HCT116 (cell line): ENCODE data around the gene TMSB4X. TPM values are rescaled to one million over a fixed set of nuclear protein-coding genes. Genes with fewer than 3 reads are reported as not detected.

Source experiments
- ATAC-seq: fragments of 200-7000 bp; cut with Tn5 transposase; 2 replicates; pipeline ENCODE4 v1.9.1; 2020; ENCODE audit warnings: mild to moderate bottlenecking, moderate library complexity
- BruUV-seq: library from RNA; stranded (reverse); fragments of 400-500 nt; replicated peaks from 2 replicates; lab custom pipeline; 2021; lab: Mats Ljungman, UMichigan
- CTCF ChIA-PET: fragments of 300-600 bp; sonication (Branson Sonifier 250); formaldehyde crosslinking; loops from one replicate; lab custom pipeline; 2021; ENCODE audit warnings: antibody characterized with exemption; lab: Charles Lee
- POLR2A ChIA-PET: fragments of 300-600, 350-600 bp; sonication (Branson Sonifier 250); formaldehyde crosslinking; loops from one replicate; lab custom pipeline; 2021; ENCODE audit warnings: antibody characterized with exemption; lab: Charles Lee
- RAD21 ChIA-PET, 2 experiments: fragments of 300-600 bp; sonication (Branson Sonifier 250); formaldehyde crosslinking; loops; one replicate each; lab custom pipeline; 2023; ENCODE audit warnings: low total read pairs in 2 of 2; ENCODE audit not compliant: uncharacterized antibody in 2 of 2, unreplicated experiment in 2 of 2, low non-redundant PET in 1 of 2; lab: Charles Lee
- DNase-seq: peaks from one replicate; pipeline ENCODE4 v3.0.0-alpha.2; 2010; ENCODE audit warnings: low read depth, low spot score
- H2AFZ ChIP-seq: fragments of 200-600 bp; shearing (Covaris generic), sonication (generic); 2 replicates; pipeline ENCODE4 v1.6.1; 2017; ENCODE audit warnings: low read depth, mixed run types, mixed read lengths, antibody characterized with exemption, low read length; ENCODE audit not compliant: poor library complexity, severe bottlenecking
- H3K27ac ChIP-seq: 2 replicates; pipeline ENCODE4 v1.5.1; 2012; ENCODE audit warnings: low read depth, low read length
- H3K27me3 ChIP-seq: fragments of 200-600 bp; sonication (generic); 2 replicates; pipeline ENCODE4 v1.6.1; 2016; ENCODE audit warnings: mixed run types, low read length, mixed read lengths; ENCODE audit not compliant: insufficient read depth
- H3K36me3 ChIP-seq, 2 experiments: fragments of 200-500 bp in 1 of 2; fragments of 200-600 bp in 1 of 2; sonication (Bioruptor generic) in 1 of 2; sonication (generic) in 1 of 2; 2 replicates each; pipeline versions ENCODE4 v1.5.1 to v1.6.1; 2014 to 2016; ENCODE audit warnings: low read length in 2 of 2, inconsistent platforms in 1 of 2, mixed read lengths in 1 of 2, mixed run types in 1 of 2; ENCODE audit not compliant: insufficient read depth in 2 of 2, control insufficient read depth in 1 of 2
- H3K4me1 ChIP-seq, 2 experiments: fragments of 200-600 bp in 1 of 2; sonication (generic) in 1 of 2; 2 replicates each; pipeline versions ENCODE4 v1.5.1 to v1.6.1; 2012 to 2017; ENCODE audit warnings: low read length in 2 of 2, inconsistent platforms in 1 of 2, mild to moderate bottlenecking in 1 of 2, mixed read lengths in 1 of 2, mixed run types in 1 of 2, moderate library complexity in 1 of 2; ENCODE audit not compliant: insufficient read depth in 2 of 2, control insufficient read depth in 1 of 2
- H3K4me2 ChIP-seq: fragments of 200-600 bp; sonication (generic); 2 replicates; pipeline ENCODE4 v1.6.1; 2017; ENCODE audit warnings: mixed run types, low read length, mixed read lengths
- H3K4me3 ChIP-seq, 2 experiments: fragments of 200-600 bp in 1 of 2; sonication (generic) in 1 of 2; replicated peaks in 1 of 2; 2 replicates each; pipeline ENCODE4 v1.5.1; 2011 to 2016; ENCODE audit warnings: low read length in 2 of 2, control low read depth in 1 of 2, low read depth in 1 of 2, mild to moderate bottlenecking in 1 of 2, mixed read lengths in 1 of 2, mixed run types in 1 of 2
- H3K79me2 ChIP-seq: fragments of 200-600 bp; sonication (generic); 2 replicates; pipeline ENCODE4 v1.6.1; 2017; ENCODE audit warnings: mild to moderate bottlenecking, mixed run types, low read length, moderate library complexity, mixed read lengths; ENCODE audit not compliant: insufficient read depth
- H3K9ac ChIP-seq: fragments of 200-600 bp; sonication (generic); 2 replicates; pipeline ENCODE4 v1.6.1; 2016; ENCODE audit warnings: low read length, mixed read lengths
- H3K9me2 ChIP-seq: fragments of 200-600 bp; sonication (generic), shearing (Covaris generic); 2 replicates; pipeline ENCODE4 v1.6.1; 2017; ENCODE audit warnings: mixed run types, mild to moderate bottlenecking, moderate library complexity; ENCODE audit not compliant: insufficient read depth
- H3K9me3 ChIP-seq, 2 experiments: fragments of 200-500 bp in 1 of 2; fragments of 200-600 bp in 1 of 2; sonication (Bioruptor generic) in 1 of 2; sonication (generic) in 1 of 2; 2 replicates each; pipeline ENCODE4 v1.6.1; 2014 to 2017; ENCODE audit warnings: low read length in 2 of 2, mixed read lengths in 2 of 2, inconsistent platforms in 1 of 2, low read depth in 1 of 2, mild to moderate bottlenecking in 1 of 2, mixed run types in 1 of 2, moderate library complexity in 1 of 2; ENCODE audit not compliant: control insufficient read depth in 1 of 2, insufficient read depth in 1 of 2
- H4K20me1 ChIP-seq: fragments of 200-600 bp; sonication (generic), shearing (Covaris generic); 2 replicates; pipeline ENCODE4 v1.6.1; 2017; ENCODE audit warnings: mixed run types, mild to moderate bottlenecking, moderate library complexity; ENCODE audit not compliant: insufficient read depth
- ATF3 ChIP-seq: IDR thresholded peaks from 2 replicates; pipeline ENCODE4 v1.6.1; 2012
- CBX3 ChIP-seq: IDR thresholded peaks from 2 replicates; pipeline ENCODE4 v1.6.1; 2012; ENCODE audit warnings: low read depth
- CEBPB ChIP-seq: IDR thresholded peaks from 2 replicates; pipeline ENCODE4 v1.6.1; 2012; ENCODE audit warnings: low read depth
- EGR1 ChIP-seq: IDR thresholded peaks from 2 replicates; pipeline ENCODE4 v1.6.1; 2012; ENCODE audit warnings: low read depth
- ELF1 ChIP-seq: IDR thresholded peaks from 2 replicates; pipeline ENCODE4 v1.6.1; 2012; ENCODE audit warnings: low read depth, borderline replicate concordance
- FOSL1 ChIP-seq: IDR thresholded peaks from 2 replicates; pipeline ENCODE4 v1.6.1; 2012; ENCODE audit warnings: low read depth
- JUND ChIP-seq: IDR thresholded peaks from 2 replicates; pipeline ENCODE4 v1.6.1; 2012
- MAX ChIP-seq: IDR thresholded peaks from 2 replicates; pipeline ENCODE4 v1.6.1; 2012
- POLR2A ChIP-seq: IDR thresholded peaks from 2 replicates; pipeline ENCODE4 v1.7.0; 2011; ENCODE audit warnings: borderline replicate concordance; ENCODE audit not compliant: insufficient read depth, insufficient read length; ENCODE audit errors: extremely low read depth
- POLR2AphosphoS5 ChIP-seq: IDR thresholded peaks from 2 replicates; pipeline ENCODE4 v1.6.1; 2011; ENCODE audit warnings: mild to moderate bottlenecking, low read depth, low read length, moderate library complexity
- SRF ChIP-seq: IDR thresholded peaks from 2 replicates; pipeline ENCODE4 v1.6.1; 2012; ENCODE audit warnings: low read depth
- TCF7L2 ChIP-seq: IDR thresholded peaks from 2 replicates; pipeline ENCODE4 v1.7.0; 2011; ENCODE audit warnings: borderline replicate concordance, inconsistent platforms; ENCODE audit not compliant: insufficient read depth, insufficient read length; ENCODE audit errors: extremely low read depth
- YY1 ChIP-seq: IDR thresholded peaks from 2 replicates; pipeline ENCODE4 v1.6.1; 2011; ENCODE audit warnings: low read length, low read depth, moderate library complexity, mild to moderate bottlenecking; ENCODE audit not compliant: insufficient replicate concordance; ENCODE audit errors: extremely low read depth
- ZBTB33 ChIP-seq: IDR thresholded peaks from 2 replicates; pipeline ENCODE4 v1.6.1; 2011; ENCODE audit warnings: mild to moderate bottlenecking, low read length, moderate library complexity; ENCODE audit not compliant: insufficient replicate concordance; ENCODE audit errors: extremely low read depth
- ZFX ChIP-seq: fragments of 450-650 bp; IDR thresholded peaks from 2 replicates; pipeline ENCODE4 v1.6.1; 2017
- intact Hi-C: fragments of 100-400 bp; cut with micrococcal nuclease; formaldehyde crosslinking; loops from 2 replicates; pipeline ENCODE4 v1.10.0; 2022
- total RNA-seq: library from RNA; stranded (reverse); gene quantifications from one replicate; pipeline ENCODE4 v1.2.1, GENCODE V29; 2021; ENCODE audit not compliant: unreplicated experiment
- TF ChIP-seq, protein P1 (sequence below), 3 experiments: fragments of 200-600 bp in 1 of 3; sonication (generic) in 1 of 3; IDR thresholded peaks in 2 of 3; conservative IDR thresholded peaks in 1 of 3; 2 replicates each; pipeline ENCODE4 v1.5.1; 2012 to 2017; ENCODE audit warnings: low read depth in 2 of 3, low read length in 2 of 3, antibody characterized with exemption in 1 of 3, borderline replicate concordance in 1 of 3, control low read depth in 1 of 3, mild to moderate bottlenecking in 1 of 3, mixed read lengths in 1 of 3, mixed run types in 1 of 3, moderate library complexity in 1 of 3; ENCODE audit not compliant: insufficient read depth in 1 of 3
- TF ChIP-seq, protein P2 (sequence below): IDR thresholded peaks from 2 replicates; pipeline ENCODE4 v1.6.1; 2012; ENCODE audit warnings: low read depth

The TMSB4X gene
- total RNA-seq, 1 experiment from 2014 or later, result 407 TPM

DNA sequence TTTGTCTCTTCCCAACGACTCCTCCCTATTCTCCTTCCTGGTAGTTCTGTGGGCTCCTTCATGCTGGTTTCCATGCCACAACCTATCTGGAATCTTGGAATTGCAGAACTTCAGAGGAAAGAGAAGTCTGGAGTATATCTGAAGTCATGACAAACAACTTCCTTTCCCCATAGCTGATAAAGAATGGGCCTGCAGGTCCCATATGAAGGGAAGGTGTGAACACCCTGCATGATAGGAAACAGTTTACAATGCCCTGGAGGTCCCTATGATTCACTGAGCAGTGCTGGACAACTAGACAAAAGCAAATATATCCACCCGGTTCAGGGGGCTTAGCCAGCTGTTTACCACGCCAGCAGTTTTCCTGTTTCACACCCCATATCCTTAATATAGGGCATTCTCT lies 50.1 kb downstream of the TMSB4X start:
- Histone ChIP-seq H3K27me3 (no peaks in the 10 kb centered on the region), H3K4me1 (peaks cover 12 to 18% of the 10 kb centered on the region in 2 experiments), H3K9me2 (no peaks in the 10 kb centered on the region), H3K9ac (no peak overlapping the region), H3K9me3 (no peaks in the 10 kb centered on the region), H3K27ac (no peak overlapping the region), H3K4me2 (no peak overlapping the region), H2AFZ (no peak overlapping the region), H4K20me1 (no peaks in the 10 kb centered on the region), H3K4me3 (no peak overlapping the region), H3K79me2 (no peaks in the 10 kb centered on the region), H3K36me3 (no peaks in the 10 kb centered on the region)
- ATAC-seq, result no peak
- RAD21 ChIA-PET, result no interaction called here
- CTCF ChIA-PET, result no interaction called here
- intact Hi-C loops, result no loop called here
- DNase-seq, result no peak
- TF ChIP-seq ZFX (no peak), MAX (no peak), CEBPB (no peak), EGR1 (no peak), JUND (no peak), SRF (no peak), ZBTB33 (no peak), CBX3 (no peak), YY1 (no peak), TCF7L2 (no peak), ELF1 (no peak), FOSL1 (no peak), POLR2A (no peak), ATF3 (no peak), POLR2AphosphoS5 (no peak)
- TF ChIP-seq, protein P1, sequence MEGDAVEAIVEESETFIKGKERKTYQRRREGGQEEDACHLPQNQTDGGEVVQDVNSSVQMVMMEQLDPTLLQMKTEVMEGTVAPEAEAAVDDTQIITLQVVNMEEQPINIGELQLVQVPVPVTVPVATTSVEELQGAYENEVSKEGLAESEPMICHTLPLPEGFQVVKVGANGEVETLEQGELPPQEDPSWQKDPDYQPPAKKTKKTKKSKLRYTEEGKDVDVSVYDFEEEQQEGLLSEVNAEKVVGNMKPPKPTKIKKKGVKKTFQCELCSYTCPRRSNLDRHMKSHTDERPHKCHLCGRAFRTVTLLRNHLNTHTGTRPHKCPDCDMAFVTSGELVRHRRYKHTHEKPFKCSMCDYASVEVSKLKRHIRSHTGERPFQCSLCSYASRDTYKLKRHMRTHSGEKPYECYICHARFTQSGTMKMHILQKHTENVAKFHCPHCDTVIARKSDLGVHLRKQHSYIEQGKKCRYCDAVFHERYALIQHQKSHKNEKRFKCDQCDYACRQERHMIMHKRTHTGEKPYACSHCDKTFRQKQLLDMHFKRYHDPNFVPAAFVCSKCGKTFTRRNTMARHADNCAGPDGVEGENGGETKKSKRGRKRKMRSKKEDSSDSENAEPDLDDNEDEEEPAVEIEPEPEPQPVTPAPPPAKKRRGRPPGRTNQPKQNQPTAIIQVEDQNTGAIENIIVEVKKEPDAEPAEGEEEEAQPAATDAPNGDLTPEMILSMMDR (IDR thresholded peaks at IDR 0.05 in 2 of 3, conservative IDR thresholded peaks at IDR 0.05 in 1 of 3; ENCODE audit: borderline replicate concordance in 1 of 3, insufficient read depth in 1 of 3, low read depth in 2 of 3, low read length in 2 of 3), result no peak
- TF ChIP-seq, protein P2, sequence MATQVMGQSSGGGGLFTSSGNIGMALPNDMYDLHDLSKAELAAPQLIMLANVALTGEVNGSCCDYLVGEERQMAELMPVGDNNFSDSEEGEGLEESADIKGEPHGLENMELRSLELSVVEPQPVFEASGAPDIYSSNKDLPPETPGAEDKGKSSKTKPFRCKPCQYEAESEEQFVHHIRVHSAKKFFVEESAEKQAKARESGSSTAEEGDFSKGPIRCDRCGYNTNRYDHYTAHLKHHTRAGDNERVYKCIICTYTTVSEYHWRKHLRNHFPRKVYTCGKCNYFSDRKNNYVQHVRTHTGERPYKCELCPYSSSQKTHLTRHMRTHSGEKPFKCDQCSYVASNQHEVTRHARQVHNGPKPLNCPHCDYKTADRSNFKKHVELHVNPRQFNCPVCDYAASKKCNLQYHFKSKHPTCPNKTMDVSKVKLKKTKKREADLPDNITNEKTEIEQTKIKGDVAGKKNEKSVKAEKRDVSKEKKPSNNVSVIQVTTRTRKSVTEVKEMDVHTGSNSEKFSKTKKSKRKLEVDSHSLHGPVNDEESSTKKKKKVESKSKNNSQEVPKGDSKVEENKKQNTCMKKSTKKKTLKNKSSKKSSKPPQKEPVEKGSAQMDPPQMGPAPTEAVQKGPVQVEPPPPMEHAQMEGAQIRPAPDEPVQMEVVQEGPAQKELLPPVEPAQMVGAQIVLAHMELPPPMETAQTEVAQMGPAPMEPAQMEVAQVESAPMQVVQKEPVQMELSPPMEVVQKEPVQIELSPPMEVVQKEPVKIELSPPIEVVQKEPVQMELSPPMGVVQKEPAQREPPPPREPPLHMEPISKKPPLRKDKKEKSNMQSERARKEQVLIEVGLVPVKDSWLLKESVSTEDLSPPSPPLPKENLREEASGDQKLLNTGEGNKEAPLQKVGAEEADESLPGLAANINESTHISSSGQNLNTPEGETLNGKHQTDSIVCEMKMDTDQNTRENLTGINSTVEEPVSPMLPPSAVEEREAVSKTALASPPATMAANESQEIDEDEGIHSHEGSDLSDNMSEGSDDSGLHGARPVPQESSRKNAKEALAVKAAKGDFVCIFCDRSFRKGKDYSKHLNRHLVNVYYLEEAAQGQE, result no peak
- no TSS peak for BruUV-seq
- POLR2A ChIA-PET, result no interaction called here
